ENCODE data around the gene ATAD3B.

ATAD3B gene

DNA sequence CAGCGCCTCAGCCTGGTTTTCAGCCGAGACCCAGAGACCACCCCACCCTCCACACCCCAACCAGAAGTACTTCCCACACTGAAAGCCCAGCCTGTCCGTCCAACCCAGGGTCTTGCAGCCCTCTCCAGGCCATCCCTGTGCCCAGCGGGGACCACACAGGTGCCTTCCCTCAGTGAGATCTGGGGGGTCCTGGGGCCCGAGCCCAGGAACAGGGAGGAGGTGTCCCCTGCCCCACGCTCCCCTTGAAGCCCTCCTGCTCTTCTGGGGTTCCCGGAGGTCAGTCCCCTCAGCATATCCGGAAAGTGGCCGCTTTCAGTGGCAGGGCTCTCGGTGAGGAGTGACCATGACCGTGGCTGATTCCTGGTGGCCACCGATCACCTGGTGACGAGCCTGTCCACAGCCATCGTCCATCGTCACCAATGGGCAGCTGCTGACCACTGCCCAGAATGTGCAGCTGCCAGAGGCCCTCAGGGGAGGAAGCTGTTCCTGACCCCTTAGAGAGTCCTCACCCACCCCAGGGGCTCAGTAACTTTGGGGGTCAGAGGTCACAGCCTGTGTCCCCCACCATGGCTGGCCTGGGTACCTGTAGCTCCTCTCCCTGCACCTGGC is 65.5 kb downstream of the ATAD3B start:
- no peak for DNase-seq

DNA sequence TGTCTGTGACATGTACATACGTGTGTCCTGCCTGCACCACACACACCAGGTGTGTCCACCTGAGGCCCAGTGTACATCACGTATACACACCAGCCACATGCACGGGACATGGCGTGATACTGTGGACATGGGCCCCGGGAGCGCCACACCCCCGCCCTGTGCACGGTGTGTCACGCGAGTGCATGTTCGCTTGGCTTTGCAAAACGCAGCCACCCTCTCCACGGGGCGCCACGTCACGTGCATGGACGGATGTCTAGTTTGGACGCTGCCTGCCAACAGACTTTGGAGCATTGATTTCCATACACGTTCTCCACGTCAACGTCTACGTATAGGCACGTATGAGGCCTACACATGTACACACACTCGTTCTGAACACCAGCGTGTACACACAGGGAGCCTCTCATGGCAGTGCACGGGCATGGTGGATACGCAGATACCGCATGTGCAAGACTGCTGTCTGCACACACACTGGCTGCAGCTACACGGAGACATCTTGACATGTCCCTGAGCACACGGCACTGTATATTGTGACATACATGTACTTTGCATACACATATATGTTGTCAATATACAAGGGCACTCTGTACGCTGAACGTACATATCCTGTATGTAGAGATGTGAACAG is 66.2 kb downstream of the ATAD3B start:
- no peak for DNase-seq

DNA sequence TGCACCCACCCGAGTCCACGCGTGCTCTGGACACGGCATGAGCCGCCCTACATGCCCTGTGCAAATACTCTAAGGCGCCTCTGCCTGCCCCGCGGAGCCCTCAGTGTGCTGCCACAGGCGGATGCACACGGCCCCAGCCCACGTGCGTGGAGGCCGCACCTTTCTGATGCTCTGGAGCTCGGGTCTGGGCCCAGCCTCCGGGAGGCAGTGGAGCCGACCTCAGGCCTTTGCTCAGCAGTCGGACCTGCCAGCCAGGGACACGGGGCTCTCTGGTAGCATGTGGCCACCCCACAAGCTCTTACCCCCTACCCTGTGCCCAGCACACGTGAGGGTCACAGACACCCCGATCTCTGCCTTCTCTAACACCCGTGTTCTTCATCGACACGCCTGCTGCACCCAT is 66.8 kb downstream of the ATAD3B start:
- DNase-seq, result no peak

DNA sequence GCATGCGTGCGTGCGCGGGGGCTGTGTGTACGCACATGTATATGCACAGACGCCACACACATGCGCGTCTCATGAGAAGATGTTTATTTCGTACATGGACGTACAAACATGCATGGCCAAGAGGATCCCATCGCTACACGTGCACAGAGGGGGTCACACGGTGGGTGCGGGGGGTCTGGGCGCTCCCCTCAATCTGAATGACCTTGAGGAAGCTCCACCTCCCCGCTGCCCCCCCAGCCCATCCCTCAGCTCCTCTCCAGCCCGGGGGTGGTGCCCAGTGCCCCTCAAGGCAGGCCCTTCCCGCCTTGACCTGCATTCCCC is 67.4 kb downstream of the ATAD3B start:
- DNase-seq, result no peak

DNA sequence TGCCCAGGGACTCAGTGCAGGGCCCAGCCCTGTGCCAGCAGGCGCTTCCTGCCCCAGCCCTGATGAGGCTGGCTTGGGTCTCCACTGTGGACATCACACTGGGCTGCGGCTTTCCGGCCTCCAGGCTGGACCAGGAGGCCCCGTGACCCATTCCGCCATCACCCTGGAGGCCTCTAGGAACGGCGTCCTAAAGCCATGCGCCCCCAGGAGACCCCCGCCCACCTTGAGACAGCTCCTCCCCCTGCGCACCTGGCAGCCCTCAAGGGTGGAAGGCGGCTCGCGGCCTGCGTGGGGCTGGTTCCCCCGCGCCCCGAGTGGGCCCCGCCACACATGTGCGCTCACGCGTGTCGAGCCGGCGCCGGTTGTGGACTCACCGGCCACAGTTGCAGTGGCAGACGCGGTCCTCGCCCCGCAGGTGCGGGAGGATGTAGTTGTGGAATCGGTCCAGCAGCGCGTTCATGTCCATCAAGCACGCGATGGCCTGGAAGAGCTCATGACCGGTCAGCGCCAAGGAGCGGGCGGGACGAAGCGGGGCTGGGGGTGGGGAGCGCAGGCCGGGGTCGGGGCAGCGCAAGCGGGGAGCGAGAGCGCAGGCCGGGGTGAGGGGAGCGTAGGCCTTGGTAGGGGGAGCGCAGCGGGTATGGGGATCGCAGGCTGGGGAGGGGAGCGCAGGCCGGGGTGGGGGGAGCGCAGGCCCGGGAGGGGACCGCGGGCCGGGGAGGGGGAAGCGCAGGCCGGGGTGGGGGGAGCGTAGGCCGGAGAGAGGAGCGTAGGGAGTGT is 67.9 kb downstream of the ATAD3B start:
- no peak for DNase-seq

DNA sequence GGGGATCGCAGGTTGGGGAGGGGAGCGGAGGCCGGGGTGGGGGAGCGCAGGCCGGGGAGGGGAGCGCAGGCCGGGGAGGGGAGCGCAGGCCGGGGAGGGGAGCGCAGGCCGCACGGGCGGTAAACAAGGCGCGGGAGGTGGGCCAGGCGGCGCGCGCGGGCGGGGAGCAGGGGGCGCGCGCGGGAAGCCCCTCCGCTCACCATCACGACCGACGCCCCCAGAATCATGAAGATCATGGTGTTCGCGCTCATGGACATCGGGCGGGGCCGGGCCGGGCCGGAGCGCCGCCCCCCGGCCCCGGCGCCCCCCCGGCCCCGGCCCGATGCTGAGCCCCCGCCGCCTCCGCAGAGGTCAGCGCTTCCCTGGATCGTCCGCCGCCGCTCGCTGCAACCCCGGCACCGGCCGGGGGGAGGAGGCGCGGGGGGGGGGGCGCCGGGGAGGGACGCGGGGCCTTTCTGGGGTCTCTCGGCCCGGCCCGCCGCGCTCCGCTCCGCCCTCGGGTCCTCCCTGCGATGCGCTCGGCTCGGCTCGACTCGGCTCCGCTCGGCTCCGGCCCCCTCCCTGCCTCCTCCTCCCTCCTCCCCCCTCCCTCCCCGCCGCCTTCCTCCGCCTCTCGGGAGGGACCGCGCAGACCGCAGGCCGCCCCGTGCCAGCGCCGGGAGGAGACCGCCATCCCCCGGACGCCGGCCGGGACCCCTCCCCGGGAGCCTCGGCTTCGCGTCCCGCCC is 68.7 kb downstream of the ATAD3B start, which contains the start of gene TMEM240:
Gene TMEM240 (minus strand): TSS at position 535 of the 728 bp plus-strand sequence. CDS start 278 bp downstream, at position 257.
- no peak for DNase-seq

DNA sequence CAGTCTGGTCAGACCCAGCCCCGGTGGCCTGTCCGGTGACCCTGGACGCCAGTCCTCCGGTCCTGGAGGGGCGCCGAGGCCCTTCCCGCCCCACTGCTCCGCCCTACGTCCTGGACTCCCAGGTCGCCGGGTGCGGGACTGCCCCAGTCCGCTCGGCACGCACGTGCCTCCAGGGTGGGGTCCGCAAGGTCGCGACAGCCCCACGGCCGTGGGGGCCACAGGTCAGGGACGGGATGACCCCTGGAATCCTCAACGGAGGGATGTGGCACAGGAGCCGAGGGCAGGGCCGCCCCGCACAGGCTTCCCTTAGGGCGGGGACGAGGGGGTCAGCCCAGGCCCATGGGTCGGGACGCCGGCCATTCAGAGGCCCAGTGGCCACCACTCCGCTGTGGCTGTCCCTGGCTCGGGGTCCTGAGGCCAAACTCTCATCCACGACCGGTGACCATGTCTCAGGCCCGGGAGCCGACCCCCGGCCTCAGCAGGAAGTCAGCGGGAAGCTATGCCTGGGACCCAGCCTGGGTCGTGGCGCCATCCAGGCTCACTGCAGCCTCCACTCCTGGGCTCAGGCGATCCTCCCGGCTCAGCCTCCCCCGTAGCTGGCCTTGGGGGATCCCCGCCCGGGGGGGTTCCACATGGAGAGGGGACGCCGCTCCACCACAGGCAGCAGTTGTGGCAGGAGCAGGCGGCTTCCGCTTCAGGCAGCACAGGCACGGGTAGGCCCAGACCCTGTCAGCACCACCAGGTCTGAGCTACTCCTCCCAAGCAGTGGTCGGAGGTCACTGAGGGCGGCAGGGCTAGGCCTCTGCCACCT is 69.5 kb downstream of the ATAD3B start:
- no peak for DNase-seq

DNA sequence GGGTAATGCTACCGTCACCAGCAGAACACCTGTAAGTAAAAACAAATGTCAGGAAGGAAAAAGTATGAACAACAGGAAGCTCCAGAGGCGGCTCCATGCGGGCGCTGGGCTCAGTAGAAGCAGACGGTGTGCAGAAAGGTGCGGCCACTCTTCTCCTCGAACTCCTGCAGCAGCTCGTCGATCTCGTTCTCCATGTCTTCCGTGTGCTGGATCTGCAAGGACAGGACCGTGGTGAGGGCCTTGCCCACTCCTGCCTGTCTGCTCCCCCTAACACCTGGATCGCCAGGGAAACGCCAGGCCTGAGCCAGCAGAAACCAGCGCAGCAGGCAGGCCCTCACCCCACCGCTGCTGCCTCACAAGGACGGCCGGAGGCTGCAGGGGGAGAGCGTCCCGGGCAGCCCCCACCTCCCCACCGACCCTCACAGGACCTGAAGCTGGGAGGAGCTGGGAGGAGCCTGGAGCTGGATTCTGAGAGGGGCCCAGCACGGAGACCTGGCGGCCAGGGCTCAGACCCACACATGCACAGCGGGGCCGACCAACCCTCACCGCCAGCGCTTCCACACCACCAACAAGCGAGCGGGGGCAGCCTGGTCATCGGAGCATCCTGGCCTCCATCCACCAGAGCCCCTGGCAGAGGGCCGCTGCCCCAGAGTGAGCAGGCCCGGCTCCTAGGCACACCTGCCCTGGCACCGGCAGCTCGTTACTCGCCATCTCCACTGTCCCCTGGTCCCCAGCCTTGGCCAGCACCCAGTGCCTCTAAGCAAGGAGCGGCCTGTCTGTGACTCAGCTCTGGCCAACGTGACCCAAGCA is 70.6 kb downstream of the ATAD3B start:
- DNase-seq, result no peak

DNA sequence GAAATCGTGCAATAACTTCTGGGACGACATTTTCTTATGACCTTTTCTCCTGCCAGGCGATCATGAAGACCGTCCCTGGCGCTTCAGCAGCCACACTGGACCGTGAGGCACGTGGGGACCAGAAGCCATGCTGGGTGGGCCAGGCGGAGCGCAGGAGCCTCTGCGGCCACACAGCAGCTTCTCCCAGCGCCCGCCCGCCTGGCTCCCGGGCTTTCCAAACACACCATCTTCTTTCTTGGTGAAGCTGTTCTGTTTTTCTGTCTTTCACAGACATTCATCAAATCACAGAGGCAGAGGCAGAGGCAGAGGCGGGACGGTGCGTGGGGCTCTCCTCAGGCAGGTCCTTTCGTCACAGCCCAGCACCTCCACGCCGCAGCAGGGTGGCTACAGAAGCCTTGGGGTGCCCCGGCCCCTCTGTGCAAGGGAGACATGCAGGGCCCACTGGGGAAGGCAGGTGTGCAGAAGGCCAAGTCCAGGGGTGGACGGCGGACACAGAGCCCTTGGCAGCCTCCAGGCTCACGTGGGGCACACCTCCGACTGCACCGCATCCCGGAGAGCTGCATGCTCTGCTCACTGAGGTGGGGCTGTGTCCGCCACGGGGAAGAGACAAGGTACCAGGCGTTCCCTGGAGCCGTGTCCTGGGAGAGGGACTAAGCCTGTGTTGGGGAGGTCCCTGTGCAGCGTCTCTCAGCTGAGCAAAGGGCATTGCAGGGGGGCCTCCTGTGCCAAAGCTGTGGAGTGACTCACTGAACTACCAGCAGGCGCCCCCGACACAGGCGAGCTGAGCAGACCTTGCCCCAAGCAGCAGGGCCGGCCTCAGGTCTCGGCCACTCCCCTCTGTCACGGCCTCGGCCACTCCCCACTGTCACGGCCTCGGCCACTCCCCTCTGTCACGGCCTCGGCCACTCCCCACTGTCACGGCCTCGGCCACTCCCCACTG is 71.5 kb downstream of the ATAD3B start:
- no peak for DNase-seq

DNA sequence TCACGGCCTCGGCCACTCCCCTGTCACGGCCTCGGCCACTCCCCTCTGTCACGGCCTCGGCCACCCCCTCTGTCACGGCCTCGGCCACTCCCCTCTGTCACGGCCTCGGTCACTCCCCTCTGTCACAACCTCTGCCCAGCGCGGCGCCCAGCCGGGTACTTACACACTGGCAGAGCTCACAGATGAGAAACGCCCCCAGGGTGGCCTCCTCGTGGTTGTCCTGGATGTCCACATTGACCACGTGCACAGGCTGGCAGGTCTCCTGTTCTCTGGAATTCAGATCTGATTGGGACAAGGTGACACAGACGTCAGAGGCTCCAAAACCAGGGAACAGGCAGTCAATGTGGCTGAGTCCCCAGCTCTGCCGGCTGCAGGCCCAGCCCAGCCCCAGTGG is 72.1 kb downstream of the ATAD3B start:
- no peak for DNase-seq

DNA sequence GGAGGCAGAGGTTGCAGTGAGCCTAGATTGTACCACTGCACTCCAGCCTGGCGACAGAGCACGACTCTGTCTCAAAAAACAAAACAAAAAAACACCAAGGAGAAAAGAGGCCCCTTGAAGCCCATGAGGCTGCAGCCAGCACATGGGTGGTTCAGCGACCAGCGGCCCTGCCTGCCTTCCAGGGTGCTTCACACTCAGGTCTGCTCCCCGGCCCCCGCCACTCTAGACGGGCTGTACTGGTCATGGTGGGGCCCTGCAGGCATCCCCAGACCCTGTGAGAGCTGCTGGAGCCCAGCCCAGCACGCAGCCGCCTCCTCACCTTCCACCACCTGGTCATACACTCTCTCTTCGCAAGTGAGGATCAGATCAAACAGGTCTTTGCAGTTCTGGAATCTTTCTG is 73.0 kb downstream of the ATAD3B start:
- DNase-seq, result no peak

Data from NCI-H2029 treated with DMSO at 0.1 percent for 48 hours (cell line).